ENCODE results near the gene ULBP2.

GRCh38 chr6:149978610-149979009 lies 36.8 kb downstream of the ULBP2 start:
- TF ChIP-seq CTCF (IDR thresholded peaks at IDR 0.05): no peak
- no peak for TF ChIP-seq POLR2A (IDR thresholded peaks at IDR 0.05)
